ENCODE results near the gene ENOX1. TPM values are rescaled to one million over a fixed set of nuclear protein-coding genes. Genes with fewer than 3 reads are reported as not detected.

ENOX1 gene
- total and polyA plus RNA-seq, 2 of the 13 experiments (the other 11 are each of a cell fraction or from before 2014, with no cell fraction given): not detected

DNA sequence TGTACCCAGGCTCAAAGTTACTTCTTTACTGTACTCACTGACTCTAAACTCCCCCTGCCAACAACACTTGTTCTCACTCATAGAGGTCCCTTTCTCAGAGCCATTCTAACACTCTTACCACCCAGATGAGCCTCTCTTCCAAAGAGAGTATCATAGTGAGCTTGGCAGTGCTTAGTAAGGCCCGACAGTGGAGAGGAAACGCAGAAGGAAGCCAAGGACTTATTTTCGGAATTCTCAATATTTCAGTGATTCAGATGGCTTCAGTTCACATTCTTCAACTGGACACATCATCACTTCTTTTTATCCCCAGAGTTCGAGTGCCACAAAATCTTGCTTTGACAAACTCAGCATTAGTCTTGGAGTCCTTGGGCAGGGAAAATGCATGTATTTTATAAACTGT lies 477.5 kb downstream of the ENOX1 start (continued):
- TF ChIP-seq, protein P1, sequence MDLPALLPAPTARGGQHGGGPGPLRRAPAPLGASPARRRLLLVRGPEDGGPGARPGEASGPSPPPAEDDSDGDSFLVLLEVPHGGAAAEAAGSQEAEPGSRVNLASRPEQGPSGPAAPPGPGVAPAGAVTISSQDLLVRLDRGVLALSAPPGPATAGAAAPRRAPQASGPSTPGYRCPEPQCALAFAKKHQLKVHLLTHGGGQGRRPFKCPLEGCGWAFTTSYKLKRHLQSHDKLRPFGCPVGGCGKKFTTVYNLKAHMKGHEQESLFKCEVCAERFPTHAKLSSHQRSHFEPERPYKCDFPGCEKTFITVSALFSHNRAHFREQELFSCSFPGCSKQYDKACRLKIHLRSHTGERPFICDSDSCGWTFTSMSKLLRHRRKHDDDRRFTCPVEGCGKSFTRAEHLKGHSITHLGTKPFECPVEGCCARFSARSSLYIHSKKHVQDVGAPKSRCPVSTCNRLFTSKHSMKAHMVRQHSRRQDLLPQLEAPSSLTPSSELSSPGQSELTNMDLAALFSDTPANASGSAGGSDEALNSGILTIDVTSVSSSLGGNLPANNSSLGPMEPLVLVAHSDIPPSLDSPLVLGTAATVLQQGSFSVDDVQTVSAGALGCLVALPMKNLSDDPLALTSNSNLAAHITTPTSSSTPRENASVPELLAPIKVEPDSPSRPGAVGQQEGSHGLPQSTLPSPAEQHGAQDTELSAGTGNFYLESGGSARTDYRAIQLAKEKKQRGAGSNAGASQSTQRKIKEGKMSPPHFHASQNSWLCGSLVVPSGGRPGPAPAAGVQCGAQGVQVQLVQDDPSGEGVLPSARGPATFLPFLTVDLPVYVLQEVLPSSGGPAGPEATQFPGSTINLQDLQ (CRISPR knock-in tag; IDR thresholded peaks at IDR 0.05): no peak
- TF ChIP-seq, protein P2, sequence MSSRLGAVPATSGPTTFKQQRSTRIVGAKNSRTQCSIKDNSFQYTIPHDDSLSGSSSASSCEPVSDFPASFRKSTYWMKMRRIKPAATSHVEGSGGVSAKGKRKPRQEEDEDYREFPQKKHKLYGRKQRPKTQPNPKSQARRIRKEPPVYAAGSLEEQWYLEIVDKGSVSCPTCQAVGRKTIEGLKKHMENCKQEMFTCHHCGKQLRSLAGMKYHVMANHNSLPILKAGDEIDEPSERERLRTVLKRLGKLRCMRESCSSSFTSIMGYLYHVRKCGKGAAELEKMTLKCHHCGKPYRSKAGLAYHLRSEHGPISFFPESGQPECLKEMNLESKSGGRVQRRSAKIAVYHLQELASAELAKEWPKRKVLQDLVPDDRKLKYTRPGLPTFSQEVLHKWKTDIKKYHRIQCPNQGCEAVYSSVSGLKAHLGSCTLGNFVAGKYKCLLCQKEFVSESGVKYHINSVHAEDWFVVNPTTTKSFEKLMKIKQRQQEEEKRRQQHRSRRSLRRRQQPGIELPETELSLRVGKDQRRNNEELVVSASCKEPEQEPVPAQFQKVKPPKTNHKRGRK (CRISPR knock-in tag; IDR thresholded peaks at IDR 0.05): no peak
- TF ChIP-seq, protein P3, sequence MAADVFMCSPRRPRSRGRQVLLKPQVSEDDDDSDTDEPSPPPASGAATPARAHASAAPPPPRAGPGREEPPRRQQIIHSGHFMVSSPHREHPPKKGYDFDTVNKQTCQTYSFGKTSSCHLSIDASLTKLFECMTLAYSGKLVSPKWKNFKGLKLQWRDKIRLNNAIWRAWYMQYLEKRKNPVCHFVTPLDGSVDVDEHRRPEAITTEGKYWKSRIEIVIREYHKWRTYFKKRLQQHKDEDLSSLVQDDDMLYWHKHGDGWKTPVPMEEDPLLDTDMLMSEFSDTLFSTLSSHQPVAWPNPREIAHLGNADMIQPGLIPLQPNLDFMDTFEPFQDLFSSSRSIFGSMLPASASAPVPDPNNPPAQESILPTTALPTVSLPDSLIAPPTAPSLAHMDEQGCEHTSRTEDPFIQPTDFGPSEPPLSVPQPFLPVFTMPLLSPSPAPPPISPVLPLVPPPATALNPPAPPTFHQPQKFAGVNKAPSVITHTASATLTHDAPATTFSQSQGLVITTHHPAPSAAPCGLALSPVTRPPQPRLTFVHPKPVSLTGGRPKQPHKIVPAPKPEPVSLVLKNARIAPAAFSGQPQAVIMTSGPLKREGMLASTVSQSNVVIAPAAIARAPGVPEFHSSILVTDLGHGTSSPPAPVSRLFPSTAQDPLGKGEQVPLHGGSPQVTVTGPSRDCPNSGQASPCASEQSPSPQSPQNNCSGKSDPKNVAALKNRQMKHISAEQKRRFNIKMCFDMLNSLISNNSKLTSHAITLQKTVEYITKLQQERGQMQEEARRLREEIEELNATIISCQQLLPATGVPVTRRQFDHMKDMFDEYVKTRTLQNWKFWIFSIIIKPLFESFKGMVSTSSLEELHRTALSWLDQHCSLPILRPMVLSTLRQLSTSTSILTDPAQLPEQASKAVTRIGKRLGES (CRISPR knock-in tag; IDR thresholded peaks at IDR 0.05; ENCODE audit: borderline replicate concordance): no peak
- no peak for TF ChIP-seq HMG20A (CRISPR knock-in tag; IDR thresholded peaks at IDR 0.05; ENCODE audit: borderline replicate concordance)
- TF ChIP-seq NFKBIZ (CRISPR knock-in tag; IDR thresholded peaks at IDR 0.05): no peak
- TF ChIP-seq, protein P4, sequence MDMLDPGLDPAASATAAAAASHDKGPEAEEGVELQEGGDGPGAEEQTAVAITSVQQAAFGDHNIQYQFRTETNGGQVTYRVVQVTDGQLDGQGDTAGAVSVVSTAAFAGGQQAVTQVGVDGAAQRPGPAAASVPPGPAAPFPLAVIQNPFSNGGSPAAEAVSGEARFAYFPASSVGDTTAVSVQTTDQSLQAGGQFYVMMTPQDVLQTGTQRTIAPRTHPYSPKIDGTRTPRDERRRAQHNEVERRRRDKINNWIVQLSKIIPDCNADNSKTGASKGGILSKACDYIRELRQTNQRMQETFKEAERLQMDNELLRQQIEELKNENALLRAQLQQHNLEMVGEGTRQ (IDR thresholded peaks at IDR 0.05; ENCODE audit: low read depth, low read length): no peak
- TF ChIP-seq, protein P4 (CRISPR knock-in tag; IDR thresholded peaks at IDR 0.05; ENCODE audit: borderline replicate concordance): no peak
- no peak for TF ChIP-seq ZBTB7B (CRISPR knock-in tag; IDR thresholded peaks at IDR 0.05)
- TF ChIP-seq MIER3 (CRISPR knock-in tag; IDR thresholded peaks at IDR 0.05; ENCODE audit: borderline replicate concordance): no peak
- TF ChIP-seq ZNF367 (CRISPR knock-in tag; IDR thresholded peaks at IDR 0.05; ENCODE audit: borderline replicate concordance): no peak
- TF ChIP-seq, protein P5, sequence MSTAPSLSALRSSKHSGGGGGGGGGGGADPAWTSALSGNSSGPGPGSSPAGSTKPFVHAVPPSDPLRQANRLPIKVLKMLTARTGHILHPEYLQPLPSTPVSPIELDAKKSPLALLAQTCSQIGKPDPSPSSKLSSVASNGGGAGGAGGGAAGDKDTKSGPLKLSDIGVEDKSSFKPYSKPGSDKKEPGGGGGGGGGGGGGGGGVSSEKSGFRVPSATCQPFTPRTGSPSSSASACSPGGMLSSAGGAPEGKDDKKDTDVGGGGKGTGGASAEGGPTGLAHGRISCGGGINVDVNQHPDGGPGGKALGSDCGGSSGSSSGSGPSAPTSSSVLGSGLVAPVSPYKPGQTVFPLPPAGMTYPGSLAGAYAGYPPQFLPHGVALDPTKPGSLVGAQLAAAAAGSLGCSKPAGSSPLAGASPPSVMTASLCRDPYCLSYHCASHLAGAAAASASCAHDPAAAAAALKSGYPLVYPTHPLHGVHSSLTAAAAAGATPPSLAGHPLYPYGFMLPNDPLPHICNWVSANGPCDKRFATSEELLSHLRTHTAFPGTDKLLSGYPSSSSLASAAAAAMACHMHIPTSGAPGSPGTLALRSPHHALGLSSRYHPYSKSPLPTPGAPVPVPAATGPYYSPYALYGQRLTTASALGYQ (CRISPR knock-in tag; IDR thresholded peaks at IDR 0.05): no peak
- TF ChIP-seq NONO (IDR thresholded peaks at IDR 0.05): no peak
- no peak for TF ChIP-seq NONO (CRISPR knock-in tag; conservative IDR thresholded peaks at IDR 0.05)

Data from HepG2 (cell line).